Naive thymus-derived CD4-positive, alpha-beta T cell (primary cell): Measurements from ENCODE around the gene PLPP3. TPM values are rescaled to one million over a fixed set of nuclear protein-coding genes. Genes with fewer than 3 reads are reported as not detected.

ENCODE experiments used
- ATAC-seq: fragments of 150-1000 bp; cut with Tn5 transposase; 2 replicates; pipeline ENCODE4 v1.10.0; 2021; ENCODE audit warnings: mild to moderate bottlenecking, moderate library complexity
- CTCF ChIA-PET: fragments of 350-600 bp; sonication (Branson Sonifier 250); formaldehyde crosslinking; loops from one replicate; lab custom pipeline; 2021; ENCODE audit warnings: antibody characterized with exemption; lab: Charles Lee
- POLR2A ChIA-PET: fragments of 350-600 bp; sonication (Branson Sonifier 250); formaldehyde crosslinking; loops from one replicate; lab custom pipeline; 2021; ENCODE audit warnings: antibody characterized with exemption, inconsistent platforms; lab: Charles Lee
- DNase-seq, 9 donors: peaks; one replicate each; pipeline versions ENCODE4 v3.0.0 to v3.0.0-alpha.2; 2020 to 2022; ENCODE audit warnings: mixed read lengths in 1 of 9
- H3K27ac ChIP-seq: one replicate; pipeline ENCODE4 v1.7.0; 2013; ENCODE audit warnings: mild to moderate bottlenecking, low read depth, low read length, moderate library complexity
- H3K27me3 ChIP-seq, 2 donors: one replicate each; pipeline ENCODE4 v1.7.0; 2013; ENCODE audit warnings: low read length in 2 of 2, mild to moderate bottlenecking in 2 of 2, moderate library complexity in 2 of 2; ENCODE audit not compliant: control insufficient read depth in 2 of 2, insufficient read depth in 2 of 2
- H3K36me3 ChIP-seq, 3 experiments: 1 replicate in 2 of 3; 2 replicates in 1 of 3; pipeline ENCODE4 v1.7.0; 2013; ENCODE audit warnings: low read length in 3 of 3, mild to moderate bottlenecking in 3 of 3, moderate library complexity in 1 of 3; ENCODE audit not compliant: insufficient read depth in 3 of 3, control insufficient read depth in 2 of 3
- H3K4me1 ChIP-seq, 2 donors: one replicate each; pipeline ENCODE4 v1.7.0; 2013; ENCODE audit warnings: low read length in 2 of 2, mild to moderate bottlenecking in 2 of 2, moderate library complexity in 1 of 2; ENCODE audit not compliant: control insufficient read depth in 2 of 2, insufficient read depth in 2 of 2
- H3K4me3 ChIP-seq: 2 replicates; pipeline ENCODE4 v1.7.0; 2013; ENCODE audit warnings: mild to moderate bottlenecking, low read length
- H3K9me3 ChIP-seq, 3 experiments: 1 replicate in 2 of 3; 2 replicates in 1 of 3; pipeline ENCODE4 v1.7.0; 2013; ENCODE audit warnings: low read length in 3 of 3; ENCODE audit not compliant: control insufficient read depth in 2 of 3
- H3K27ac Mint-ChIP-seq, 9 donors: one replicate each; pipeline ENCODE4 v1.8.0; 2020 to 2022; ENCODE audit warnings: mixed read lengths in 9 of 9, mild to moderate bottlenecking in 8 of 9, moderate library complexity in 5 of 9, inconsistent platforms in 2 of 9
- H3K27me3 Mint-ChIP-seq, 5 donors: one replicate each; pipeline ENCODE4 v1.8.0; 2021 to 2022; ENCODE audit warnings: mixed read lengths in 5 of 5, mild to moderate bottlenecking in 1 of 5
- H3K36me3 Mint-ChIP-seq, 5 donors: one replicate each; pipeline ENCODE4 v1.8.0; 2020 to 2022; ENCODE audit warnings: mixed read lengths in 5 of 5, mild to moderate bottlenecking in 3 of 5, inconsistent platforms in 1 of 5
- H3K4me1 Mint-ChIP-seq, 7 donors: one replicate each; pipeline ENCODE4 v1.8.0; 2020 to 2022; ENCODE audit warnings: mixed read lengths in 7 of 7, mild to moderate bottlenecking in 3 of 7, inconsistent platforms in 1 of 7
- H3K4me3 Mint-ChIP-seq, 10 donors: one replicate each; pipeline ENCODE4 v1.8.0; 2020 to 2022; ENCODE audit warnings: mild to moderate bottlenecking in 10 of 10, mixed read lengths in 10 of 10, moderate library complexity in 6 of 10, inconsistent platforms in 2 of 10
- H3K9me3 Mint-ChIP-seq, 11 donors: one replicate each; pipeline ENCODE4 v1.8.0; 2020 to 2022; ENCODE audit warnings: mixed read lengths in 11 of 11, mild to moderate bottlenecking in 4 of 11, inconsistent platforms in 1 of 11, moderate library complexity in 1 of 11
- intact Hi-C, 2 donors: fragments of 100-400 bp; cut with micrococcal nuclease; formaldehyde crosslinking; loops; one replicate each; pipeline ENCODE4 v1.15.1; 2023
- polyA plus RNA-seq, 2 donors: library from polyadenylated mRNA; unstranded; fragments of 300-500 nt; fragmentation: Illumina TruSeq; gene quantifications; one replicate each; pipeline ENCODE4 v1.2.3, GENCODE V29; 2021
- total RNA-seq, 6 experiments: library from RNA in 5 of 6; stranded (reverse) in 5 of 6; gene quantifications; 1 replicate in 5 of 6; 2 replicates in 1 of 6; pipeline ENCODE4 v1.2.3 and lab custom pipeline; 2021 to 2026

The PLPP3 gene
- total and polyA plus RNA-seq, 7 experiments from 2014 or later, result 0.16 to 0.30 TPM; not detected in 5

DNA sequence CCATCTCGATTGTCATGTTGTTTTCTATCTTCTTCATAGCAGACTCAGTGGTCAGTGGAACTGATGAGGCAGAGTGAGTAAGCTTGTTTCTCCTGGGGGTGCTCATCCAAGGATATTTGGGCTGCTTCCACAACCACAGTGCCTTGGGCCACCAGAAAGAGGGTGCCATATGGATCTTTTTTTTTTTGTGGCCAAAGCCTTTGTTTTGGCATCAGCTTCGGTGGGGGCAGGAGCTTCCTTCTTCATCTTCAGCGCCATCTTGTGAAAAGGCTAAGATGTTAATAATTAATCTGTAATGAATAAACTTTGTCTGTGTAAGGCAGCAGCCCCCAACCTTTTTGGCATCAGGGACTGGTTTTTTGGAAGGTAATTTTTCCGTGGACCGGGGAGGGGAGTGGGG lies 6.6 kb upstream of the PLPP3 start:
- ChIA-PET CTCF (no interaction called here), POLR2A (no interaction called here)
- ATAC-seq (no peak), DNase-seq (no peak)
- Mint-ChIP-seq H3K27me3 (peaks cover 4 to 9% (median 8%) of the 10 kb centered on the region in 5 donors), H3K9me3 (peaks cover 0 to 16% (median 0%) of the 10 kb centered on the region in 11 donors), H3K36me3 (no peaks in the 10 kb centered on the region), H3K4me3 (no peak overlapping the region), H3K27ac (no peak overlapping the region), H3K4me1 (no peaks in the 10 kb centered on the region)
- Histone ChIP-seq H3K4me1 (no peaks in the 10 kb centered on the region), H3K36me3 (no peaks in the 10 kb centered on the region), H3K4me3 (no peak overlapping the region), H3K27ac (no peak overlapping the region), H3K9me3 (no peaks in the 10 kb centered on the region), H3K27me3 (no peaks in the 10 kb centered on the region)
- intact Hi-C loops, result loop anchor here in 1 of 2 donors (2.0 to 10.0 kb wide), 3 partner anchors 881 to 1634 kb away; no protein-coding TSS in a partner anchor

DNA sequence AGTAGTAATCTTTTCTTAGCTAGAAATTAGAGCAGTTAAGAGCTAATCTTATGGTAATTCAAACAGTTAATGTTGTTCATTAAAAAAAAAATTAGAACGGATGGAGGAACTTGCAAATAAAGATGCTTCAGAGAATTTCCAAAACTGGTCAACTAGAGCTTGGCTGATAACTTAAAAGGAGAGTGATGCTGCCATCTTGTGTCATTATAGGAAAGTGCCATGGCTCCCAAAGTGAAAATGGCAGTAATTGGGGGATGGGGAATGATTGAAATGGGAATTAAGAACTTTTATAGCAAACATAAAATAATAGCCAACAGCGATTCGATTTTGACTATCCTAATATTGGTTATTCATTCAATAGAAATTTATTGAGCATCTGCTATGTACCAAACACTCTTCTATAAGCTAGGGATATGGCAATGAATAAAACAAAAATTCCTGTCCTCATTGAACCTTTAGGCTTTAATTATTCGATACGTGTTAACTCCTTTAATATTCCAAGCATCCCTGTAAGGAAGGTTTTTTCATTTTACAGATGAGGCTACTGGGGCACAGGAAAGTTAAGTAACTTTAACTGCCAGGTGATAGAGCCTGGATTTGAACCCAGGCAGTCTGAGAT lies 5.7 kb upstream of the PLPP3 start:
- no peaks in the 10 kb centered on the region for H3K4me1 ChIP-seq
- H3K9me3 Mint-ChIP-seq, result peaks cover 0 to 13% (median 0%) of the 10 kb centered on the region in 11 donors
- no peaks in the 10 kb centered on the region for H3K36me3 Mint-ChIP-seq
- H3K9me3 ChIP-seq, result no peaks in the 10 kb centered on the region
- H3K27me3 ChIP-seq, result no peaks in the 10 kb centered on the region
- H3K27ac ChIP-seq, result no peak overlapping the region
- no peak overlapping the region for H3K27ac Mint-ChIP-seq
- no peak for DNase-seq
- POLR2A ChIA-PET, result no interaction called here
- CTCF ChIA-PET, result interaction anchor here (0.9 kb wide), 1 partner anchor 734 kb away, joined by 5 read pairs; no protein-coding TSS in a partner anchor
- H3K27me3 Mint-ChIP-seq, result peaks cover 13 to 18% (median 16%) of the 10 kb centered on the region in 5 donors
- H3K4me3 ChIP-seq, result no peak overlapping the region
- intact Hi-C loops, result loop anchor here in 1 of 2 donors (2.0 to 10.0 kb wide), 4 partner anchors 880 to 1633 kb away; no protein-coding TSS in a partner anchor
- no peak for ATAC-seq
- H3K4me3 Mint-ChIP-seq, result no peak overlapping the region
- H3K36me3 ChIP-seq, result no peaks in the 10 kb centered on the region
- H3K4me1 Mint-ChIP-seq, result peaks cover 0 to 2% (median 0%) of the 10 kb centered on the region in 7 donors

DNA sequence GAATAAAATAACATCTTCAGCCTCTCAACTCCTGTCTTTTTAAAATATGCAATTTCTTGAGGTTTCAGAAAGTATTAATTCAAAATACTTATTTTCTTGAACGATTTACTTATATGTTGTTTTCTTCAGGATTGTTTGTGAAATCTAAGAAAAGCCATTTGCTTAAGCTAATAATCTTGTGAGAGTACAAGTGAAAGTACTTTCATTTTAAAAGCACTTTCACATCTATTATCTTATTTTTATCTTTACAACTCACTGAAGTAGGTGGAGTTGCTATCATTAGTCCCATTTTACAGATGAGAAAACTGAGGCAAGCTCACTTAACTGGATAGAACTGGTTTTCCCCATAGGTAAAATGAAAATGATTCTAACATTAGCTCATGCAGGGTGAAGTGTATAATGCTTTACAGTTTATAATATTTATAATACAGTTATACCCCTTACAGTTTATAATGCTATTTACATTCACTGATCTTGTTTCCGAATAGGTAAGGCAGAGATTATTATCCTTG lies 4.7 kb upstream of the PLPP3 start:
- no peaks in the 10 kb centered on the region for H3K27me3 ChIP-seq
- no peak overlapping the region for H3K27ac Mint-ChIP-seq
- H3K4me3 ChIP-seq, result no peak overlapping the region
- intact Hi-C loops, result loop anchor here in 1 of 2 donors (2.0 to 10.0 kb wide), 3 partner anchors 879 to 1302 kb away; no protein-coding TSS in a partner anchor
- peaks cover 21 to 28% (median 24%) of the 10 kb centered on the region in 5 donors for H3K27me3 Mint-ChIP-seq
- H3K36me3 Mint-ChIP-seq, result no peaks in the 10 kb centered on the region
- no peak for ATAC-seq
- no peaks in the 10 kb centered on the region for H3K9me3 ChIP-seq
- ChIA-PET CTCF (no interaction called here), POLR2A (no interaction called here)
- H3K4me1 Mint-ChIP-seq, result peaks cover 0 to 8% (median 5%) of the 10 kb centered on the region in 7 donors
- DNase-seq, result no peak
- no peak overlapping the region for H3K4me3 Mint-ChIP-seq
- no peaks in the 10 kb centered on the region for H3K36me3 ChIP-seq
- H3K27ac ChIP-seq, result no peak overlapping the region
- H3K9me3 Mint-ChIP-seq, result peaks cover 0 to 5% (median 0%) of the 10 kb centered on the region in 11 donors
- no peaks in the 10 kb centered on the region for H3K4me1 ChIP-seq

DNA sequence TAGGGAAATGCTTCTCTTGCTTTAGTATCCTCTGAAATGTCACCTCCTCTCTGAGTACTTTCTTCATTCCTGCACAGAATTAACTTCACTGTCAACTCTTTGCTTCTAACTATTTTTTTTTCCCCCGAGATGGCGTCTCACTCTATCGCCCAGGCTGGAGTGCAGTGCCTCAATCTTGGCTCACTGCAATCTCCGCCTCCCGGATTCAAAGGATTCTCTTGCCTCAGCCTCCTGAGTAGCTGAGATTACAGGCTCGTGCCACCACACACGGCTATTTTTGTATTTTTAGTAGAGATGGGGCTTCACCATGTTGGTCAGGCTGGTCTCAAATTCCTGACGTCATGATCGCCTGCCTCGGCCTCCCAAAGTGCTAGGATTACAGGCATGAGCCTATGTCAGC lies 1.4 kb upstream of the PLPP3 start:
- H3K9me3 Mint-ChIP-seq, result peaks cover 0 to 3% (median 0%) of the 10 kb centered on the region in 11 donors
- H3K27me3 Mint-ChIP-seq, result peaks cover 38 to 50% (median 42%) of the 10 kb centered on the region in 5 donors
- no peak overlapping the region for H3K4me3 ChIP-seq
- POLR2A ChIA-PET, result no interaction called here
- H3K36me3 ChIP-seq, result no peaks in the 10 kb centered on the region
- H3K27ac Mint-ChIP-seq, result no peak overlapping the region
- intact Hi-C loops, result loop anchor here in 1 of 2 donors (5.0 to 10.0 kb wide), 2 partner anchors 876 to 1298 kb away; no protein-coding TSS in a partner anchor
- H3K36me3 Mint-ChIP-seq, result no peaks in the 10 kb centered on the region
- no peaks in the 10 kb centered on the region for H3K27me3 ChIP-seq
- no peak overlapping the region for H3K27ac ChIP-seq
- ATAC-seq (no peak), DNase-seq (no peak)
- H3K4me3 Mint-ChIP-seq, result peak overlapping the region in 1 of 10 donors; percentile 70
- CTCF ChIA-PET, result no interaction called here
- no peaks in the 10 kb centered on the region for H3K9me3 ChIP-seq
- H3K4me1 ChIP-seq, result no peaks in the 10 kb centered on the region
- peaks cover 0 to 13% (median 6%) of the 10 kb centered on the region in 7 donors for H3K4me1 Mint-ChIP-seq

DNA sequence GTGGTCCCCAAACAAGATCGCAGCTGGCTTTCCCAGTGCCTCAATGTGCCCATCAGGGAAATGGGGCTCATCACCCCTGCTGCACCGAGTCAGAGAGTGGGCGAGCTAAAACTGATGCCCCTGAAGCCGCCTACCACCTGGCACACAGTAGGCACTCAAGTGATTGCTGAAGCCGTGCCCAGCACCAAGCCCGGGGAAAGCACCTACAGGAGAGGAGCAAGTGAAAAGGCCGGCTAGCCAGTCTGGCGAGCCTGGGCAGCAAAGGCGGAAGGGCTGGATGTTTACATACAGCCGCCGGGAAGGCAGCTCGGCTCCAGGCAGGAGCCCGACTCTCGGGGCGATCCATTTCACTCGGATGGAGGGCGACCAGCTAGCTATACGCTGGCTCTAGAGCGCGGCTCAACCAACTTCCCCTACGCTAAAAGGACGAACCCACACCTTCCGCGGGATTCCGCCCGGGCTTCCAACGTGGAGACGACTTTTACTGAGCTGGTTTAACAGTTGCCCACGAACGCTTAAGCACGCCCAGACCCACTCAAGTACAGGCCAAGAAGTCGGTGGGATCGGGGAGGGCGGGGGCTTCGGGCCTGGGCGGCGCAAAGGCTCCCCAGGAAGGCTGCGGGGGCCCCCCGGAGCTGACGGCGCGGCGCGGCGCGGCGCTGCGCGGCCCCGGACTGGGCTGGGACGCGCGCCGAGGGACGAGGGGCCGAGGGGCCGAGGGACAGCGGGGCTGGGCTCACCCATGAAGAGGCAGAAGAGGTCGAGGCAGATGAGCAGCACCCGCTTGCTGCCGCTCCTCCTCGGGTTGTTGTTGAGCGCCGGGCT lies 1.0 kb downstream of the PLPP3 start:
- Histone ChIP-seq H3K9me3 (no peaks in the 10 kb centered on the region), H3K4me1 (no peaks in the 10 kb centered on the region), H3K36me3 (no peaks in the 10 kb centered on the region), H3K27ac (no peak overlapping the region), H3K4me3 (no peak overlapping the region), H3K27me3 (no peaks in the 10 kb centered on the region)
- Mint-ChIP-seq H3K4me1 (peaks cover 0 to 13% (median 6%) of the 10 kb centered on the region in 7 donors), H3K36me3 (no peaks in the 10 kb centered on the region), H3K27ac (no peak overlapping the region), H3K27me3 (peaks cover 39 to 52% (median 44%) of the 10 kb centered on the region in 5 donors), H3K9me3 (no peaks in the 10 kb centered on the region), H3K4me3 (peak overlapping the region in 8 of 10 donors; percentile 63 to 81 (median 71))
- intact Hi-C loops, result no loop called here
- ATAC-seq, result peak; percentile 40
- POLR2A ChIA-PET, result no interaction called here
- CTCF ChIA-PET, result no interaction called here
- DNase-seq, result peak in 2 of 9 donors; percentile 6 to 21

DNA sequence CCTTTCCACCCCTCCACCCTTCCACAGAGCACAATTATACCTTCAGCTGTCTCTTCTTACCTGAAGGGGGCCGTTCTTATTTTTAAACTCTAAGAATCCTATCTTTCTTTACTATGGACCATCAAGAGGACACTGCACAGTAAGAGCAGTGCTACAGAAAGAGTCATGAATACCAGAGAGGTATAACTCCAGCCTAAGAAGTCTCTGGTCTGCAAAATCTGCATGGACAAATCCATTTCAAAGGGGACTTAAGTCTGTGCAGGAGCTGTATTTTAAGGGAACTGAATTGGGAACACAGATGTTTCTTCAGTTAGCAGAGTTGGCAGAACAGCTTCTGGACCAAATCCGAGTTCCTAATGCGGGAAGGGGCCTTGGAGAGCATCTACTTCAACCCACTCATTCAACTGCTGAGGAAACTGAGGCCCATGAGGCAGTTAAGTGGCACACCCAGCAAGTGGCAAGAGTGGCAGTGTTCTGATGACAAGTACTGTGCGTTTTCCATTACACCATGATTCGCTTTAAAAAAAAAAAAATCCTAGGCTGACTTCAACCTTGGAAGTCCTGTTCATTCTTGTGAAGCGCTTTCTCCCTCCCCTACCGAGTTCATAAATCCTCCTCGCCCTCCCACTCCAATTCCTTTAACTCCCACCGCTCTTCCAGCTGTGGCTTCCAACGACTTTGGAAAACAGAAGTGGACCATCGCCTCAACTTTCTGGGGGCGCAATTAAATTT lies 1.8 kb downstream of the PLPP3 start:
- POLR2A ChIA-PET, result no interaction called here

More for the DNA sequence above, 1.8 kb downstream of the PLPP3 start:
- Histone ChIP-seq H3K27me3 (no peaks in the 10 kb centered on the region), H3K4me1 (no peaks in the 10 kb centered on the region), H3K9me3 (no peaks in the 10 kb centered on the region), H3K27ac (no peak overlapping the region), H3K36me3 (no peaks in the 10 kb centered on the region), H3K4me3 (no peak overlapping the region)
- H3K4me1 Mint-ChIP-seq, result peaks cover 0 to 13% (median 6%) of the 10 kb centered on the region in 7 donors
- no peaks in the 10 kb centered on the region for H3K9me3 Mint-ChIP-seq
- peaks cover 41 to 52% (median 47%) of the 10 kb centered on the region in 5 donors for H3K27me3 Mint-ChIP-seq
- no peak for ATAC-seq
- intact Hi-C loops, result no loop called here
- no peaks in the 10 kb centered on the region for H3K36me3 Mint-ChIP-seq
- CTCF ChIA-PET, result no interaction called here
- DNase-seq, result no peak
- no peak overlapping the region for H3K27ac Mint-ChIP-seq
- H3K4me3 Mint-ChIP-seq, result peak overlapping the region in 3 of 10 donors; percentile 9 to 74 (median 74)
